ENCODE results near the gene TMEM170A.
"Not testable (repeated sequence)": the region's sequence is repeated elsewhere in the genome, so short reads cannot be mapped to it uniquely, and the experiment has no call there.

TMEM170A gene

GRCh38 chr16:75464122-75464918 is at the start of gene TMEM170A:
Gene TMEM170A (minus strand): TSS chr16:75464689. CDS start chr16:75464600, 89 bp downstream.
- peak; percentile 97 for DNase-seq

DNA sequence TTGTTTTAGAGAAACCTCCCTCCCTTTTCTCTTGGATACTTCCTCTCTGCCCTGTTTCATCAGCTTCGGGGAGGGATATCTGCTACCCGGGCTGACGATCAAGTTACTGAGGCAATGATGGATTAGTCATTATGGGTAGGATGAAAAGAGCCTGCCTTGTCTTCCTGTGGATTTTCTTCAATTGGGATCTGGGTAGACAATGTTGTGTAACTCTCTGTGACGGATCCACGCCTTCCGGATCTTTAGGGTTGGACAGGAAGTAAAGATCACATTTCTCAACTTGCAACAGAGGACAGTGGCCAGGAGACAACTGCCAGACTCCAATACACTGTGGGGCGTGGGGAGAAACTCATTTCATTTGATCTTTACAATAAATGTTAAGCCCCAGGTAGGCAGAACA is 42.1 kb upstream of the TMEM170A start:
- DNase-seq: no peak

DNA sequence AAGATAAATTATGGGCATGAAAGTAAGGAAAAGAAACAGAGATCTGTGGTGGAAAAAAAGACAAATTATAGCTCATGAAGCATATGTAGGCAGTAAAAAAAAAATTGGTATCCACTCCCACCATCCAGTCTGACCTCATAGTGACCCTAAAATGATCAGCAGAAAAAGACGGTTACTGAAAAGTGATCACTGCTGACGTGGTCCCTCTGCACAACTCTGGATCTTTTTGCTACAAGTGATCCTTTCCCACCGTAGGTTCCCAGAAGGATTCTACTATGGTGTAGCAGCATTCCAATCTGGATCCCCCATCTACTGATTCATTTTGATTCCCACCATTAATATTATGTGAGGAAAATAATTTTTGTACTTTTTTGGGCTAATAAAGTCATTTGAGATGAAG is 41.6 kb upstream of the TMEM170A start:
- DNase-seq: no peak

DNA sequence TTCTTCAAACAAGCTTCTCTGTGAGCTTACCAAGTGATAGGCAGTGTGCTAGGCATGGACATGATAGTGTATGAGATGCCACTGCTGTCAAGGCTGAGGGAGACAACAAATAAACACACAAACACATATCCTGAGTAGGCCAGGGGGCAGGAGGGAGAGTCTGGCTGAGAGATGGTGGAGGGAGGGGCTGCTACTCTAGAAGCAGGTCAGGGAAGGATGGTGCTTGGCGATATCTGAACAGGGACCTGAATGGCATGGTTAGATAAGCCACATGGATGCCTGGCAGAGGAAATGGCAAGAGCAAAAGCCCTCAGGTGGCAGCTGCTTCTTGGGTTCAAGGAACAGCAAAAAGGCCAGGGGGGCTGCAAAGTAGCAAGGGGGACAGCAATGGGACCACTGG is 39.3 kb upstream of the TMEM170A start:
- no peak for DNase-seq

GRCh38 chr16:75502916-75503605 is 38.6 kb upstream of the TMEM170A start:
- no peak for DNase-seq

DNA sequence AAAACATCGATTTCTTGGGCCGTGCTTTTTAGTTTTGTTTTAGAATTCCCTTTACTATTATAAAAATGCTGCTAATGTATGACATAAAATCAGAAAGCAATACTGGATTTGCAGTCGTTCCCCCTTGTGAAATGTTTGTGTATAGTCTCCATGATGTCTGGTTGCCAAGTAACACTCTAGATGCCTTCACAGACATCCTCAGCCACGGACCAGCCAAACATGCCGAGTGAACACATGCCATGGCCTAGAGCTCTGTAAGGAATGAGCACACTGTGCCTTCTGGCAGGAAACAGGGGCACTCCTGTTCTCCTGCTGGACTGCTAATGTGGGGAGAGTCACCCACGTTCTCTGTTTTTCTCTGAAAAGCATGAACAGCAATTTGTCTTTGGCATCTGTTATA is 37.3 kb upstream of the TMEM170A start:
- DNase-seq: not testable (repeated sequence)

DNA sequence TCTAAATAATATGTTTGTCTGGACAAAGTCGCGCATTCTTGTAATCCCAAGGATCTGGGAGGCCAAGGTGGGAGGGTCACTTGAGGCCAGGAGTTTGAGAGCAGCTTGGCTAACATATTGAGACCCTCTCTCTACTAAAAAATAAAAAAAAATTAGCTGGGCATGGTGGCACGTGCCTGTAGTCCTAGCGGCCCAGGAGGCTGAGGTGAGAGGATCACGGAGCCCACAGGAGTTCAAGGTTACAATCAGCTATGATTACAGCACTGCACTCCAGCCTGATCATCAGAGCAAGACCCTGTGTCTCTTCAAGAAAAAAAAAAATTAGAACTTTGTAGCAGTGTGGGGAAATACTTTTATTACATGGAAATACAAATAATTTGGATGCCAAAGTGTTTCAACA is 36.9 kb upstream of the TMEM170A start:
- no peak for DNase-seq

- not testable (repeated sequence) for DNase-seq
Measured at GRCh38 chr16:75498605-75499322, 34.3 kb upstream of the TMEM170A start.

GRCh38 chr16:75497558-75497957 is 33.1 kb upstream of the TMEM170A start:
- no peak for DNase-seq

GRCh38 chr16:75495076-75495674 is 30.7 kb upstream of the TMEM170A start, which contains the start of gene CHST6:
Gene CHST6 (minus strand): TSS chr16:75495441. CDS start chr16:75479828, 15,613 bp downstream.
- DNase-seq: no peak

DNA sequence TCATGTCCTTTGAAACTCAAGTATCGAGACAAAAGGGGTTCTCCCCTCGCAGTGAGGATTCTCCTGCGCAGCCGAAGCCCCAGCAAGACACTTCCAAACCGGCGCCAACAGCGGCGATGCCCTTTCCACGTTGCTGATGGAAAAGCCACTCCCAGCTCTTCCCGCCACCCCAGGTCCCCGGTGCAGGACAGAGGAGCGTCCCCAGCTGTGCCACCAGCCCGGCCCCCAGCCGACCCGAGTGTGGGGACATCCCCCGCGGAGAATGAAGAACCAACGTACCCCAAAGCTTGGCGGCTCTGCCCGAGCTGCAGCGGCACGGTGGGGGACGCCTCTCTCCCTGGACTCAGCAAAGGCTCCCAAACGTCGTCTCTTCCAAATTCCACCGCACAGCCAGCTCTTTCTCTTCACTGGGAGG is 30.2 kb upstream of the TMEM170A start:
- no peak for DNase-seq

- DNase-seq: no peak
Measured at GRCh38 chr16:75494184-75494583, 29.7 kb upstream of the TMEM170A start.

DNA sequence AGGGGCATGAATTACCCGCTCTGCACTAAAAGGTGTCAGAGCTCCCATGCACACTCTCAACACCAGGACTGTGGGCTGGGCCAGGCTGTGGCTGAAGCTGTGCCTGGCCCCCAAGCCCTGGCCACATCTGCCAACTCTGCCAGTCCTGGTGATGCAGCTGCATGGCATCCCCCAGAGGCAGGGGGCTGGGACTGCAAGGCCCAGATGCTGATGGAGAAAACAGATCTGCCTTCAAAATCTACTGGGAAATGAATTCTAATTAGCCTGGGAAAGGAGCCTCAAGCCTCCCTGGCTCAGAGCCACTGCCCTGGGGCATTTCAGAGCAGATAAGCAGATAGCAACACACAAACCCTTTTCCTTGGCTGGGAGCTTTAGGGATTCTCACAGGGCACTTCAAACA is 27.4 kb upstream of the TMEM170A start:
- no peak for DNase-seq

DNA sequence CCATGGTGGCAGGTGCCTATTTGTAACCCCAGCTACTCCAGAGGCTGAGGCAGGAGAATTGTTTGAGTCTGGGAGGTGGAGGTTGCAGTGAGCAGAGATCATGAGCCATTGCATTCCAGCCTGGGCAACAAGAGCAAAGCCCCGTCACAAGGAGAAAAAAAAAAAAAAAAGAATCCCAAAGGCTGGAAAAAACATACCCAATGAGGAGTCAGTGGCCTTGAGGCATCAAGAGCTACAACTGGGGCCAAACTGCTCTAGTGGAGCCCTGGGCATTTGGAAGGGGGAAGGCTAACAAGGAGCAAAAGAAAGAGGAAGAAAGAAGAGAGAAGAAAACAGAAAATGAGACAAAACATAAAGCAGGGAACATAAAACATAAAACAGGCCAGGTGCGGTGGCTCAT is 23.8 kb upstream of the TMEM170A start:
- no peak for DNase-seq

DNA sequence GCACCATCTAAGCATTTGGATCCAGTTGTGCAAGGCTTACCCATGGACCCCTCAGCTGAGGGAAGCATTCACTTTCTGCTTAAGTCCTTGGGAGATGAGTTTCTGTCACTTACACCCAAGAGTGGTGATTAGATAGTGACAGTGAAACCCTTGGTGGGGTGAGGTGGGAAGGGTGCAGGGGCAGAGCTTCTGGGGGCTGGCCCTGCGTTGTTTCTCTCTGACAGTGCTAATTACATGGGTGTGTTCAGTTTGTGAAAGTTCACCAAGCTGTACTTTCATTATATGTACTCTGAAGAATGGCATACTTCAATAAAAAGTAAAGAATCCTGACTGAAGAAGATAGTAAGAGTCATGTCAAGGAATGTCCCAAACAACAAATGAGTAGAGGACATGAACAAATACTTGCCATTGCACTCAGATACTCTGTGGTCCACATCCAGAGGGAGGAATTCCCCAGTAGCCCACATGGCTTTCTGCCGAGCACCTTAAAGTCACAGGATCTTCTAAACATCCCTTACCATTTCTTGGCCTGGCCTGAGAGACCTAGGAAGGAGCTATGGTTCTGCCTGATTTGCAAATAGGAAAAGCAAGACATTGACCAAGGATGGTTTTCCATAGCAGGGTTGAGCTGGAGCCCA is 22.3 kb upstream of the TMEM170A start:
- DNase-seq: no peak

DNA sequence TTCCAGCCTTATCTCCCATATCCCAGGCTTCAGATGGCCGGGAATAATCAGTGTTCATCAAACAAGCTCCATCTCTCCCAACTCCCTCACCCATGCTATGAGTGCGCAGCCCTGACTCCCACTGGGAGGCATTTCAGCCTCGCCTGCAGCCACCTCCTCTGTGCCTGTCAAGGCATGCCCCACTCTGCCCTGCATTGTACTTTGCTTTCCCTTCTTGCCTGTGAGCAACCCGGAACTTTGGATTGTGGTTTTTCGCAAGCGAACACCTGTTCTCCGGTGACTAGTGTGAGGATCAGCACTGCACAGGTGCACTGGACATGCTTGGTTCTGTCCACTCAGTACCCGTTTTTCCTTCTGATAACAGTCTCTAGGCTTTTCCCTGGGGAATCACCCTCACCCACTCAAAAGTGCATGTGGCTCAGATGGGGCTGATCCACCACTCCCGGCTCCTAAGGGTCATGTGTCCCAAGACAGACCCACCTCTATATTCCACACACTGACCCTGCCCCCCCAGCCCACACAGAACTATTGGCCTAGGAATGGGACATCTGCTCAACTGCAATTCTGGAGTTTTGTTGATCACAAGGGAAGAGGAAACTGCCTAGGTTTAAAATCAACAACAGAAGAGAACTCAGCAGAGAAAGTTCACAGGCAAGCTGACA is 21.7 kb upstream of the TMEM170A start:
- no peak for DNase-seq

GRCh38 chr16:75485230-75486013 is 20.9 kb upstream of the TMEM170A start:
- no peak for DNase-seq

GRCh38 chr16:75483222-75483621 is 18.7 kb upstream of the TMEM170A start:
- no peak for DNase-seq

GRCh38 chr16:75482434-75483205 is 18.1 kb upstream of the TMEM170A start:
- no peak for DNase-seq

DNA sequence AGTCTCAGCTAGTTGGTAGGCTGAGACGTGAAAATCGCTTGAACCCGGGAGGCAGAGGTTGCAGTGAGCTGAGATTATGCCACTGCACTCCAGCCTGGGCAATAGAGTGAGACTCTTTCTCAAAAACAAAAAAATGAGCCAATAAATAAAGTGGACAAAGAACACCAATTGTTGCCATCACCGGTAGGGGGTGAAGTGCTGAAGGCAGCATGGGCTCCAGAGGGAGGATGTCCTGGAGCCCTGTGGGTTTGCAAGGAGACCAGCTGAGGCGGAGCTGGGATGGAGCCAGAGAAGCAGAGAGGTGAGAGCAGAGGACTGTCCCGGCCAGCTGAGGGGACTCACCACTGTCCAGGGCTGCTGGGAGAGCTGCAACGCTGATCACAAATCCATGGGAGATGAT is 17.0 kb upstream of the TMEM170A start:
- no peak for DNase-seq

All from GOT3 (cell line).